HG02970 (cell line): ENCODE results near the gene TPR.
A peak's percentile ranks its signal among the peaks of the same experiment; 100 is the strongest.
"Not testable (repeated sequence)": the region's sequence is repeated elsewhere in the genome, so short reads cannot be mapped to it uniquely, and the experiment has no call there.

Experiments
- ATAC-seq: cut with Tn5 transposase; IDR thresholded peaks from one replicate; pipeline ENCODE4 v1.9.1; 2021; ENCODE audit warnings: mild to moderate bottlenecking, moderate library complexity, moderate number of reproducible peaks; ENCODE audit not compliant: unreplicated experiment, low FRiP score

The TPR gene

DNA sequence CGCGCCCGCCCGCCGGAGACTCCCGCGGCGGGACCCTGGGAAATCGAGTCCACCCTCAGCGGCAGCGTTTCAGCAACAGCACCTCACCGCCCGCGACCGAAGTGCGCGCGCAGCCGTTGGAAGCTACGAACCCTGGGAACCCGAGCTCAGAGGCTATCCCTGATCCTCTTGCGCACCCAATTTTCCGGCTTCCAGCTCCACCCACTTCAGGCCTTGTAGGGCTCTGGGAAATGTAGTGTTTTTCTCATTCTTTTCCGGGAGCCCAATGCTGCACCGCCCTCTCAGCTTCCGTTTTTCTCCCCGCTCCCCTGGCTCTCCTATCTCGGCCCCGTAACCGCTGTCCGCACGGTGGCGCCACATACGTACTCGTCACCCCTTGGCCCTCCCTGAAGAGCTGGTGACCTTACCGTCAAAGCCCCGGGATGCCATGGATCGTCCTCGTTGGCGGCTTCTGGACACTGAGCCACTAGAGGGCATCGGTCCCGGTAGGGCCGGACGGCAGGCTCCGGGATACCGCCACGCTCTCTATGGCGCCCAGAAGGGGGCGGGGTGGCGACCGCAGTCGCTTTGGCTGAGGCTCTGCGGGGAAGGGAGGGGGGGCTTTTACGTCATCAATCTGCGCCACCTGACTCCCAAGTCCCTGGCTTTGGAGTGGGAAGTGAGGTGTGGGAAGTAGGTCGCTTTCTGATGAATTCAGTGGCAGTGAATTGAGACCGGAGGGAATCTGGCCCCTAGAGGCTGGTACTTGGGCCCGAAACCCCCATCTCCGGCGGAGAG lies at the start of gene TPR, which contains the start of gene ODR4:
TPR (minus strand) TSS at position 102 of the 777 bp plus-strand sequence. CDS start 225 bp downstream, outside the sequence.
ODR4 (plus strand) TSS at position 687 of the 777 bp plus-strand sequence. CDS start 3,948 bp downstream, outside the sequence.
- peak; percentile 93 for ATAC-seq

DNA sequence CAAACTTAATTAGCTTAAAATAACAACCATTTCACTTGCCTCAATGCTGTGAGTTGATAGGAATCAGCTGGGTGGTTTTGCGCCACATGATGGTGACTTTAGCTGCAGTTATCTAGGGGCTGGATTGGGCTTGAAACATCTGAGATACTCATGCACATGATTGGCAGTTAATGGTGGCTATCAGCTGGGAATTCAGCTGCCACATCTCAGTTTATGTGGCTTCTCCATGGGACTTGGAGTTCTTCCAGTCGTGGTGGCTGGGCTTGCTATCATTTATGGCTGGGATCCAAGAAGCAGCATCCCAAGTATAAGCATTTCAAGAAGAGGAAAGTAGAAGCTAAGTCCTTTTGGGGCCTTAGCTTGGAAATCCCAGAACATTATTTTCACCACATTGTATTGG lies 49.5 kb upstream of the TPR start:
- ATAC-seq, result no peak

DNA sequence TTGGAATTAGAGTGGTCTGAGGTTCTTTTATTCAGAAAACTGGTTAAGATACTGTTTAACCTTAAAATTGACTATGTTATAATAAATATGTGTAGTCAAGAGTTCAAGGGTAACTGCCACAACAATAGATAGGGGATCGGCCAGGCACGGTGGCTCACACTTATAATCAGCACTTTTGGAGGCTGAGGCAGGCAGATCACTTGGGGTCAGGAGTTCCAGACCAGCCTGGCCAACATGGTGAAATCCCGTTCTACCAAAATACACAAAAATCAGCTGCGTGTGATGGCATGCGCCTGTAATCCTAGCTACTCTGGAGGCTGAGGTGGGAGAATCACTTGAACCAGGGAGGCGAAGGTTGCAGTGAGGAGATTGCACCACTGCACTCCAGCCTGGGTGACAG lies 46.4 kb upstream of the TPR start:
- ATAC-seq, result no peak

DNA sequence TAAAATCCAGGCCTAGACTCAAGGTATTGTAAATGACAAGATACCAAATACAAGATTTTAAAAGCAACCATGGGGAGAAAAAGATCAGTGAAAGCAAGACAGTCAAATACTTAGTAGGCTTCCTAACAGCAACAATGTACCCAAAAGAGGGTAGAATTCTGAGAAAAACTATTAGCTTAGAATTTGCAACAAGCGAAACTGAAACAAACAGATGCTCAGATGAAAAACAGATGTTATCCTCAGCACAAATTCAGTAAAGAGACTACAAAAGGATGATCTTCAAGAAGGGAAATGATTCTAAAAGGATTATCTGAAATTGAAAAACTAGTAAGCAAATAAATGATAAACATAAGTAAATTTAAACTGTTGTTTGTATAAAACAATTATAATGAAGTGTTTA lies 45.9 kb upstream of the TPR start:
- ATAC-seq, result peak; percentile 81

DNA sequence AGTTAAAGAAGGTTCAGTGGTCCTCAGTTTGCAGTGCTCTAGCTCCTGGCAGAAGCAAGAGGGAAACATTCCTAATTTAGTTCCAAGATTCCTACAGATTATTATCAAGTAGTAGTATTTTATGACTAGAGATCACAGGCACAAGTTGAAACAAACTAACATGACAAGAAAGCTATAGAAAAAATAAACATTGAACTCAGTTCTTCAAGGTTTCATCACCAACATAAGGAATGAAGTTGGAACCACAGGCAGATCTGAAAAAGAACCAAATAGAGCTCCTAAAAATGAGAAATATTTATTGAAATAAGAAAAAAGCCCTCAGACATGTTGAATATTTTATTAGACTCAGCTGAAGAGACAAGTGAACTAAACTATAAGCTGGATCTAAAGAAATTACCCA lies 45.3 kb upstream of the TPR start:
- no peak for ATAC-seq

DNA sequence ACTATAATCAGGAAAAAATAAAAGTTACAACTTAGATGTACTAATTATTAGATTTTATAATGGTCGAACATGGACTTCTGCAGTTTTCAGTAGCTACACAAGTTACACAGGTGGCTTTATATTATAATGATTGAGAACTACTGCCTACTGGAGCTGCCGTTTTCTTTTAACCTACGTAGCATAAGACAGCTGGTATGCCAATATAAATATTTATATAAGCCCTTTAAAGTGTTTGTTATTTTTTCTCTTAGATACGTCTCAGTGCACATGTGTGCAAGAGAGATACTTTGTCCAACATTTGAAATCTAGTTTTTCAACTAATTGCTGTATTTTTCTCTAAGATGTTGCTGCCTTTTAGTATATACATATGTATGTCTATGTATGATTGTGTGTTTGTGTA lies 43.5 kb upstream of the TPR start:
- no peak for ATAC-seq

DNA sequence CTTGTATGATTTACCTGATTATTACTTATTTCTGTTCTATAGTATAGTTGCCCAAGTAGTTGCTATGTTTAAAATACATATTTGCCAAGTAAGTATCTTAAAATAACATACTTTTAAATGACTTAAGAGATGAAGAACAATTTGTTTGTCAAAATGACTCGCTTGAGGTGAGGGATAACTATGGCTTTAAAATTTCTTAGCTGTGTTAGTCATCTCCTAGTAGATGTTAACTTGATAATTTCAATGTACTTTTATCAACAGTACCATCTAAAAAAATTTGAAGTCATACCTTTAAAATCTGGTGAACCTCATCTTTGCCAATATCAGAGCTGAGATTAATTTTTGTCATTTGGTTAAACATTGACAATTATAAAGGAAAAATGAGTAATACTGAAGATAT lies 38.3 kb upstream of the TPR start:
- no peak for ATAC-seq

DNA sequence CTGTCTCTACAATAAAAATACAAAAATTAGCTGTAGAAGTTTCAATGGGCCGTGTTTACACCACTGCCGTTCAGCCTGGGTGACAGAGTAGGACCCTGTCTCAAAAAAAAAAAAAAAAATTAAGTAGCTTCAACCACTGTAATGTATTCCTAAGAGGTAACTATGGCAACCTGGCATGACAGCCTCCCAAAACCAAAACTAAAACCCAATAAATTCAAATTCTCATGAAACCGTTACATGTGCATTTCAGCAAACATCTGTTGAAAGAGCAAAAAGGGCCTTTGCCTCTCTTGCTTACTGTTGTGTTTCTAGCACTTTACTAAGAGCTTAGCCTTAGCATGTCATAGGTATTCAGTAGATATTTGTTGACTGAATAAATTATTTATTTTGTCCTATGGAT lies 34.0 kb upstream of the TPR start:
- ATAC-seq, result peak; percentile 75

DNA sequence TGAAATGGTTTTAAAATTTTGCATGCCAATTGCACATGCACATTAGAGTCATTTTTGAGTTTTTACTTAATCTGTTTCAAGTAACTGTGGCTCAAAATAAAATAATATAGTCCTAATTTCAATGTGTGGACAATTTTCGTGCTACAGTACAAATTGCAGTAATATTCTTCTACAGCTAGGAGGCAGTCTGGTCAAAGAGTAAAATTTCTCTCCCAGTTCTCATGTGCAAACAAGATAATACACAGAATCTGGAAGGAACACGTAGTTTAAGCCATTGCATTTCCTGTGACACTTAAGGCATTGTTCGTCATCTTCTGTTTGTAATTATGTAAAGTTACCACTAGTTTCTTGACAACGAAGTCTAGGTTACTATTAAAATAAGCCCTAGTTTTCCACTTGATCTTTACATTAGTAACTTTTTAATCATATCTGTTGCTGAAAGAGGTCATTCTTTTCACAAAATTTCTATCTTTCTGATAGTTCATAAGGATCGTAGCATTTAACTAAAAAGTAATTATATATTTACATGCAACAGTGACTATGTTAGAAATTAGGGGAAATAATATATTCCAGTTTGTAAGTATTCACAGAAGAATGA lies 29.5 kb upstream of the TPR start:
- ATAC-seq, result no peak

DNA sequence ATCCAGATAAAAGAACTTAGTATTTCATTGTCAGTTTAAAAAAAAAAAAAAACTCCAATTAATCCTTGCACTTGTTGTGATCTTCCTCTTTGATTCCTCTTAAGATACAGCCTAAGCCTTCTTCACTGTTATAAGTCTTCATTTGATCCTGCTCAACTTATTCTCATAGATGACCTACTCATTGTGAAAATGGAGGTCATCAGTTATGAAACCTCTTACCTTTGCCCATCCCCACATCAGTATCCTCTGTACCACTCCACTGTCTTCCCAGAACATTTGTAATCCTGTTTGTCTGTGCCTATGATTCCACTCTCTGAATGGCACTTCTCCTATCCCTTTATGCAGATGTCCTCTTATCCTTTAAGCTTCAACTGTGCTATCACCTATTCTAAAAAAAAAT lies 28.6 kb upstream of the TPR start:
- ATAC-seq, result no peak

DNA sequence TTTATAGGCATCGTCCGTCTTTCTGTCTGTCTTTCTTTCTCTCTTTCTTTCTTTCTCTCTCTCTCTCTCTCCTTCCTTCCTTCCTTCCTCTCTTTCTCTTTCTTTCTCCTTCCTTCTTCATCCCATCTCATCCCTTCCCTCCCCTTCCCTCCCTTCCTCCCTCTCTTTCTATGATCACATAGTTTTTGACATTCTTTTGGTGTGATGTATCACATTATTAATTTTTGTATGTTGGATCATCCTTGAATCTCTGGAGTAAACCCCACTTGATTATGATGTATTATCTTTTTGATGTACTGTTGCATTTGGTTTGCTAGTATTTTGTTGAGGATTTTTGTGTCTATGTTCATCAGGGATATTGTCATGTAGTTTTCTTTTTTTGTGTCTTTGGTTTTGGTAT lies 26.4 kb upstream of the TPR start:
- not testable (repeated sequence) for ATAC-seq

DNA sequence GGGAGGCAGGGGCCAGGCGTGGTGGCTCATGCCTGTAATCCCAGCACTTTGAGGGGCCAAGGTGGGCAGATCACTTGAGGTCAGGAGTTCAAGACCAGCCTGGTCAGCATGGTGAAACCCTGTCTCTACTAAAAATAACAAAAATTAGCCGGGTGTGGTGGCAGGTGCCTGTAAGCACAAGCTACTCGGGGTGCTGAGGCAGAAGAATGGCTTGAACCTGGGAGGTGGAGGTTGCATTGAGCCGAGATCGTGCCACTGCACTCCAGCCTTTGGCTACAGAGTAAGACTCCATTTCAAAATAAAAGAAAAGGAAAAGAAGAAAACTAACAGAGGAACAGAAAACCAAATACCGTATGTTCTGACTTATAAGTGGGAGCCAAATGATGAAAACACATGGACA lies 17.7 kb upstream of the TPR start:
- not testable (repeated sequence) for ATAC-seq

DNA sequence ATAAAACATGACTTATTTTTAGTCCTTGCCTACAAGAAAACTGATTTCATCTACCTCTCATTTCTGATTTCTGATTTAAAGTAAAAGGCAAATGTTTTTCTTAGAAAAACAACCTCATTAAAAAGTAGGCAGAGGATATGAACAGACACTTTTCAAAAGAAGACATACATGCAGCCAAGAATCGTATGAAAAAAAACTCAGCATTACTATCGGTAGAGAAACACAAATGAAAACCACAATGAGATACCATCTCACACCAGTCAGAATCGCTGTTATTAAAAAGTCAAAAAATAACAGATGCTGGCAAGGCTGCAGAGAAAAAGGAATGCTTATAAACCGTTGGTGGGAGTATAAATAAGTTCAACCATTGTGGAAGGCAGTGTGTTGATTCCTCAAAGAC lies 16.8 kb upstream of the TPR start:
- no peak for ATAC-seq

DNA sequence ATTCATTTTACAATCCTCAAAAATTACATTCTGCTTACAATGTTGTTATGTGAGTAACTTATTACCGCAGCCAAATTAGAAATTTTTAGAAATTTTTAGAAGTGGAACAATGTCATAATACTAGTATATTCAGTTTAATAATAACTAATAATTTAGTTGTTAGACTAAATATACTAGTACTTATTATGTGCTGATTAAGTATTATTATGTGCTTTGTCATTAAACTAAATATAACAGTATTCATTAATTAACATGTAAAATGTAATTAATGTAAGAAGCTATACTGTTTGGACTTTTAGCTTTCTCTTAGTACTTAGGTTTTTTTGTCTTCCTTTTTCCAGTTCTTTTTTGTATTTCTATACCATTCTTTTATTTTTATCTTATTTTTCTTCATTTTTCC lies 15.9 kb upstream of the TPR start:
- ATAC-seq, result no peak

DNA sequence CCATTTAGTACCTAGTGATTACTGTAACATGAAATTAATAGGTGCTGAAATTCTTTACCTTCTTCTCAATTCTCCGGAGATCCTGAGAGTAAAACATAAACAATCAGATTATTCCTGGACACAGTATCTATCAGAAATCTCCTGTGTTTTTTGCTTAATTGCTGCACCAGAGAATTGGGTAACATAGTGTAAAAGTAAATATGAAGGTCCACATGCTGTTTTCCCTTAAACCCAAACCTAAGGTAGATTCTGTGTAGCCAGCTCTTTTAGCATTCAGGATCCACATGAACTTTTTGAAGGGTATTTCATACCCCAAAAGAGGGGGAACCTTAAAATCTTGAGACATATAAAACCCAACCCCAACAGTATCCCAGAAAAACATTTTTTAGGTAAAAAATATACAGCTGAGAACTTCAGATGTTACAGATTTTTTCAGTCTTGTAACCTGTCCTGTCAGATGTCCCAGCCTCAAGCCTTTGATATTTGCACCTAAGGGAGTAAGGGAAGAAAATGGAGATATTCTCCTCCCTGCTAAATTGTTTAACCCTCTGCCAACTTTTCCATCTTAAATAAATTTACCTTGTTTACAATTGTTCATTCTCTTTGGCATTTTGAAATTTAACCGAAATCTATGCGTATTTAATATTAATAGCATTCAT lies 11.8 kb upstream of the TPR start:
- ATAC-seq, result no peak

DNA sequence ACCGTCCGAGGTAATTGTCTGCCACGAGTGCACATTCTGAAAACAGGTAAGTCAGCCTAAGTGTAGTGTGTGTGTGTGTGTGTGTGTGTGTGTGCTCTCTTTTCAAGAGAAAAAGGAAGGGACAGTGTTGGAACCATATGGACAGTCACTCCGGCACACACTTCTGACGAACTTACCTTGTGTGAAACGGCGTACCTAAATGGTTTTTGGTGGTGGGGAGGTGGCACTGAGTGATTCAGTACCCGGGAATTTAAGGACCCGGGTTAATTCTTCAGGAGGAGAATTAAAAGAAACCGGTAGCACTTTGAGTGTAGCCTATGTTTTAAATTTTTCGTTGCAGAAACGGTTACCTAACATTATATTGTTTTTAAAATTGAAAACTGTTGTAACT lies 871 bp upstream of the TPR start:
- ATAC-seq, result no peak

DNA sequence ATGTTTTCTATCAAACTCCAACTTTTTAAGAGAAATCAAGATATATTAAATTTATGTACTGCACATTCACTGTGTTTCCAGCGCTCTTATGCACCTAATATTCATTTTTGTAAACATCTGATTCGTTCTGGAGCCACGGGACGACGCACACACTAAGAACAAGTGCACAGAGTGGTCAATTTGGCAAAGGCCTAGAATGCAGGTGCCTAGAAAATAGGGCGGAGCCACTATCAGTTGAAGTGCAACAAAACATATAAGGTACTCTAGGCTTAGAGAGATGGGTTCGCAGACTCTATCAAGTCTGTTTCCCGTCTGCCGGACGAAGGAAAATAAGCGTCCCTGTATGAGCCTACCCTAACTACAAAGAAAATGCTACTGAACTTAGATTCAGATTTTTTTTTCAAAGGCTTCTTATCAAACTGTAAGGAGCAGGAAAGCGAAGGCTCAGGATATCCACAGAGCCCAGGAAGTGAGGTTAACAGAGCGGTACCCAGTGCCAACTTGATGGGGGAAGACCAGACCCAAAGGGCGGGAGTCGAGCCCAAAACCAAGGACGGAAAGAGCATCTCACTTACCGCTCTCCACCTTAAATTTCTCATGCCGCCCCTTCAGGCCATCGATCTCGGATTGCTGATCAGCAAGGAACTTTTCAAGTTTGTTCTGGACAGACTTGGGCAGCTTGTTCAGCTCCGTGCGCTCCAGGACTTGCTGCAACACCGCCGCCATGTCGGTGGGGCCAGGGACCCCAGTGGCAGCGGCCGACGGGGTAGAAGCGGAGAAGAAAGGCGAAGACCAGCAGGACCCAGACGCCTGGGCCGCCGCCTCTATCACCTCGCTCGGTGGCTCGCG lies 526 bp downstream of the TPR start:
- peak; percentile 9 for ATAC-seq

DNA sequence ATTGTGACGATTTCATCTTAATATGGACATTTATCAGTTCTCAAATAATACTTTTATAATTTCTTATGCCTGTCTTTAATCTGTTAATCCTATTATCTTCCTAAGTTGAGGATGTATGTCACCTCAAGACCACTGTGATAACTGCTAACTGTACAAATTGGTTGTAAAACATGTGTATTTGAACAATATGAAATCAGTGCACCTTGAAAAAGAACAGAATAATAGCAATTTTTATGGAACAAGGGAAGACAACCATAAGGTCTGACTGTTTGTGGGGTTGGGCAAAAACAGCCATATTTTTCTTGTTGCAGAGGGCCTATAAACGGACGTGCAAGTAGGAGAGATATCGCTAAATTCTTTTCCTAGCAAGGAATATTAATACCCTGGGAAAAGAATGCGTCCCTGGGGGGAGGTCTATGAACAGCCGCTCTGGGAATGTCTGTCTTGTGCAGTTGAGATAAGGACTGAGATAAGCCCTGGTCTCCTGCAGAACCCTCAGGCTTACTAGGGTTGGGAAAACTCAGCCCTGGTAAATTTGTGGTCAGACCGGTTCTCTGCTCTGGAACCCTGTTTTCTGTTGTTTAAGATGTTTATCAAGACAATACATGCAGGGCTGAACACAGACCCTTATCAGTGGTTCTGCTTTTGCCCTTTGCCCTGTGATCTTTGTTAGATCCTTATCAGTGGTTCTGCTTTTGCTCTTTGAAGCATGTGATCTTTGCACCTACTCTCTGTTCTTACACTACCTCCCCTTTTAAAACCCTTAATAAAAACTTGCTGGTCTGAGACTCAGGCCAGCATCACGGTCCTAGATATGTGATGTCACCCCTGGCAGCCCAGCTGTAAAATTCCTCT lies 27.0 kb downstream of the TPR start:
- ATAC-seq, result not testable (repeated sequence)

DNA sequence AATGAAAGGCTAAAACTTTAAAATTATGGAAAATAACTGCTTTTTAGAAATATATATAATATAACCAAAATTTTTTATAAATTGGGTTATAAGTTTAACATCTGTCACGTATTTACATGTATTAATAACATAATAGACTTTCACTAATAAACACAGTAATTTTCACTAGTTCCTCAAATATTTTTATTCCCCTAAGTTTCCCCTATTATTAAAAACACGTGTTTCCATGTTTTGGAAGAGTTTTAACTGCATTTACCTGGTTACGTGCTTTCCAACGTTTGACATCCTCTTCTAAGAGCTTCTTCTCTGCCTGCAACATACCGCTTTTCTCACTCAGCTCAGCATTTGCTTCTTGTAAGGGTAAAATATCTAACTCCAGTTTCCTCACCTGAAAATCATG lies 34.3 kb downstream of the TPR start:
- ATAC-seq, result no peak

DNA sequence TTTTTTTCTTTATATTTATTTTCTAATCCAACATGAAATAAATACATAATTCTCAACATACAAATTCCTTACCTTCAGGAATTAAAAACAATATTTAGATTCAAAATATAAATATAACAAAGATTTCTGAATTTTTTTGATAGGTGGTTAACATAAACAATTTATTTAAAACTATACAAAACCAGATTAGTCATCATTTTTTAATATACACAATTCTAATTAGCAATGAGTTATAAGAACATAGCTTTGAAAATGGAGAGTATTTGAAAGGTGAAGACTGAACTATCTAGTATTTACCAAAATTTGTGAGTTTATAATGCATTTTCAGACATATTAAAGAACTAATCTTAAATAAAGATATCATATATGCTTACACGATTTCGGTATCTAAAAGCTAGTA lies 37.5 kb downstream of the TPR start:
- ATAC-seq, result no peak
